Measurements from ENCODE around the gene GFOD2. TPM values are rescaled to one million over a fixed set of nuclear protein-coding genes. Genes with fewer than 3 reads are reported as not detected.

GFOD2 gene
- total and polyA plus RNA-seq, 2 of the 13 experiments (the other 11 are each of a cell fraction or from before 2014, with no cell fraction given) = 11.1 to 17.2 TPM

DNA sequence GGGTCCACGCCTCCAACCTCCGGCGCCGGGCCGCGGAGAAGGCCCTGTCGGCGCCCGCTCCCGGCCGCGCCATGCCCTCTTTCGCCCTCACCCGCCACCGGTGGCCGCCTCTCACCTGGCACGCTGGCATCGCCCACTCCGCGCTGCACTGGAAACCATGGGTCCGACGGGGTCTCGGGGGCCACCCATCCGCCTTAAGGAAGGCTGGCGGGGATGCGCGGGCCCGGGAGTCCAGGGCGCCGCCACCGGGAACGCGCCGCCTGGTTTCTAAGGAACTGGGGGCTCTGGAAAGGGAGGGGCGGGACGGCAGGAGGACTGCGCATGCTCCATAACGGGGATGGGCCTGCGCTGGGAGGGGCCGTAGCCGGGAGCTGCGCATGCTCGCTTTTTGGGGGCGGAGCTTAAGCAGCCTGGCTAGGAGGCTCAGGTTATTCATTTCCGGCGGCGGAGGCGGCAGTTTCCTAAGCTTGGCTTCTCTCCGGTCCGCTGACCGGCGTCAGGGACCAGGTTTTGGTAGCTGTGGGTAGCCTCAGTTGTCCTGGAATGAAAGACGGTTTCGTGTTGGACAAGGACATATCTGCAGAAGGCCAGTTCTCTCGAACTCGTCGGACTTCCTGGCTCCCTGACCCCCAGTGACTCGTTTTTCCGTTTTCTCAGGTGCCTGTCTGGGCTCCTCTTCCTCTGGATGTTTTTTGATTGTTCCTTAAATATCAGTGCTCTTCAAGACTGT lies at the start of gene GFOD2 (continued):
- TF ChIP-seq, protein P1, sequence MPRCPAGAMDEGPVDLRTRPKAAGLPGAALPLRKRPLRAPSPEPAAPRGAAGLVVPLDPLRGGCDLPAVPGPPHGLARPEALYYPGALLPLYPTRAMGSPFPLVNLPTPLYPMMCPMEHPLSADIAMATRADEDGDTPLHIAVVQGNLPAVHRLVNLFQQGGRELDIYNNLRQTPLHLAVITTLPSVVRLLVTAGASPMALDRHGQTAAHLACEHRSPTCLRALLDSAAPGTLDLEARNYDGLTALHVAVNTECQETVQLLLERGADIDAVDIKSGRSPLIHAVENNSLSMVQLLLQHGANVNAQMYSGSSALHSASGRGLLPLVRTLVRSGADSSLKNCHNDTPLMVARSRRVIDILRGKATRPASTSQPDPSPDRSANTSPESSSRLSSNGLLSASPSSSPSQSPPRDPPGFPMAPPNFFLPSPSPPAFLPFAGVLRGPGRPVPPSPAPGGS (CRISPR knock-in tag; IDR thresholded peaks at IDR 0.05) = no peak; the same call in 1 of the 2 replicates
- TF ChIP-seq ZC3H13 (CRISPR knock-in tag; IDR thresholded peaks at IDR 0.05) (peak; percentile 25), ZNF121 (CRISPR knock-in tag; IDR thresholded peaks at IDR 0.05) (no peak), ZFP82 (CRISPR knock-in tag; IDR thresholded peaks at IDR 0.05; ENCODE audit: borderline replicate concordance) (peak; percentile 97), RARG (CRISPR knock-in tag; IDR thresholded peaks at IDR 0.05; ENCODE audit: low read depth) (0 out of 2 replicates have a peak, but pooled peaks have one; percentile 22), ZNF564 (CRISPR knock-in tag; IDR thresholded peaks at IDR 0.05) (no peak), SETDB1 (CRISPR knock-in tag; IDR thresholded peaks at IDR 0.05; ENCODE audit: borderline replicate concordance) (no peak), ZNF562 (CRISPR knock-in tag; IDR thresholded peaks at IDR 0.05; ENCODE audit: borderline replicate concordance) (no peak), SKI (IDR thresholded peaks at IDR 0.05; ENCODE audit: partially characterized antibody) (no peak), ZBTB10 (CRISPR knock-in tag; IDR thresholded peaks at IDR 0.05; ENCODE audit: borderline replicate concordance) (no peak), KAT7 (CRISPR knock-in tag; IDR thresholded peaks at IDR 0.05; ENCODE audit: borderline replicate concordance) (0 out of 2 replicates have a peak, but pooled peaks have one; percentile 67), NBN (conservative IDR thresholded peaks at IDR 0.05) (no peak)
- TF ChIP-seq, protein P2, sequence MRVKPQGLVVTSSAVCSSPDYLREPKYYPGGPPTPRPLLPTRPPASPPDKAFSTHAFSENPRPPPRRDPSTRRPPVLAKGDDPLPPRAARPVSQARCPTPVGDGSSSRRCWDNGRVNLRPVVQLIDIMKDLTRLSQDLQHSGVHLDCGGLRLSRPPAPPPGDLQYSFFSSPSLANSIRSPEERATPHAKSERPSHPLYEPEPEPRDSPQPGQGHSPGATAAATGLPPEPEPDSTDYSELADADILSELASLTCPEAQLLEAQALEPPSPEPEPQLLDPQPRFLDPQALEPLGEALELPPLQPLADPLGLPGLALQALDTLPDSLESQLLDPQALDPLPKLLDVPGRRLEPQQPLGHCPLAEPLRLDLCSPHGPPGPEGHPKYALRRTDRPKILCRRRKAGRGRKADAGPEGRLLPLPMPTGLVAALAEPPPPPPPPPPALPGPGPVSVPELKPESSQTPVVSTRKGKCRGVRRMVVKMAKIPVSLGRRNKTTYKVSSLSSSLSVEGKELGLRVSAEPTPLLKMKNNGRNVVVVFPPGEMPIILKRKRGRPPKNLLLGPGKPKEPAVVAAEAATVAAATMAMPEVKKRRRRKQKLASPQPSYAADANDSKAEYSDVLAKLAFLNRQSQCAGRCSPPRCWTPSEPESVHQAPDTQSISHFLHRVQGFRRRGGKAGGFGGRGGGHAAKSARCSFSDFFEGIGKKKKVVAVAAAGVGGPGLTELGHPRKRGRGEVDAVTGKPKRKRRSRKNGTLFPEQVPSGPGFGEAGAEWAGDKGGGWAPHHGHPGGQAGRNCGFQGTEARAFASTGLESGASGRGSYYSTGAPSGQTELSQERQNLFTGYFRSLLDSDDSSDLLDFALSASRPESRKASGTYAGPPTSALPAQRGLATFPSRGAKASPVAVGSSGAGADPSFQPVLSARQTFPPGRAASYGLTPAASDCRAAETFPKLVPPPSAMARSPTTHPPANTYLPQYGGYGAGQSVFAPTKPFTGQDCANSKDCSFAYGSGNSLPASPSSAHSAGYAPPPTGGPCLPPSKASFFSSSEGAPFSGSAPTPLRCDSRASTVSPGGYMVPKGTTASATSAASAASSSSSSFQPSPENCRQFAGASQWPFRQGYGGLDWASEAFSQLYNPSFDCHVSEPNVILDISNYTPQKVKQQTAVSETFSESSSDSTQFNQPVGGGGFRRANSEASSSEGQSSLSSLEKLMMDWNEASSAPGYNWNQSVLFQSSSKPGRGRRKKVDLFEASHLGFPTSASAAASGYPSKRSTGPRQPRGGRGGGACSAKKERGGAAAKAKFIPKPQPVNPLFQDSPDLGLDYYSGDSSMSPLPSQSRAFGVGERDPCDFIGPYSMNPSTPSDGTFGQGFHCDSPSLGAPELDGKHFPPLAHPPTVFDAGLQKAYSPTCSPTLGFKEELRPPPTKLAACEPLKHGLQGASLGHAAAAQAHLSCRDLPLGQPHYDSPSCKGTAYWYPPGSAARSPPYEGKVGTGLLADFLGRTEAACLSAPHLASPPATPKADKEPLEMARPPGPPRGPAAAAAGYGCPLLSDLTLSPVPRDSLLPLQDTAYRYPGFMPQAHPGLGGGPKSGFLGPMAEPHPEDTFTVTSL (CRISPR knock-in tag; IDR thresholded peaks at IDR 0.05; ENCODE audit: borderline replicate concordance) = no peak
- TF ChIP-seq, protein P3, sequence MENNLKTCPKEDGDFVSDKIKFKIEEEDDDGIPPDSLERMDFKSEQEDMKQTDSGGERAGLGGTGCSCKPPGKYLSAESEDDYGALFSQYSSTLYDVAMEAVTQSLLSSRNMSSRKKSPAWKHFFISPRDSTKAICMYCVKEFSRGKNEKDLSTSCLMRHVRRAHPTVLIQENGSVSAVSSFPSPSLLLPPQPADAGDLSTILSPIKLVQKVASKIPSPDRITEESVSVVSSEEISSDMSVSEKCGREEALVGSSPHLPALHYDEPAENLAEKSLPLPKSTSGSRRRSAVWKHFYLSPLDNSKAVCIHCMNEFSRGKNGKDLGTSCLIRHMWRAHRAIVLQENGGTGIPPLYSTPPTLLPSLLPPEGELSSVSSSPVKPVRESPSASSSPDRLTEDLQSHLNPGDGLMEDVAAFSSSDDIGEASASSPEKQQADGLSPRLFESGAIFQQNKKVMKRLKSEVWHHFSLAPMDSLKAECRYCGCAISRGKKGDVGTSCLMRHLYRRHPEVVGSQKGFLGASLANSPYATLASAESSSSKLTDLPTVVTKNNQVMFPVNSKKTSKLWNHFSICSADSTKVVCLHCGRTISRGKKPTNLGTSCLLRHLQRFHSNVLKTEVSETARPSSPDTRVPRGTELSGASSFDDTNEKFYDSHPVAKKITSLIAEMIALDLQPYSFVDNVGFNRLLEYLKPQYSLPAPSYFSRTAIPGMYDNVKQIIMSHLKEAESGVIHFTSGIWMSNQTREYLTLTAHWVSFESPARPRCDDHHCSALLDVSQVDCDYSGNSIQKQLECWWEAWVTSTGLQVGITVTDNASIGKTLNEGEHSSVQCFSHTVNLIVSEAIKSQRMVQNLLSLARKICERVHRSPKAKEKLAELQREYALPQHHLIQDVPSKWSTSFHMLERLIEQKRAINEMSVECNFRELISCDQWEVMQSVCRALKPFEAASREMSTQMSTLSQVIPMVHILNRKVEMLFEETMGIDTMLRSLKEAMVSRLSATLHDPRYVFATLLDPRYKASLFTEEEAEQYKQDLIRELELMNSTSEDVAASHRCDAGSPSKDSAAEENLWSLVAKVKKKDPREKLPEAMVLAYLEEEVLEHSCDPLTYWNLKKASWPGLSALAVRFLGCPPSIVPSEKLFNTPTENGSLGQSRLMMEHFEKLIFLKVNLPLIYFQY (CRISPR knock-in tag; IDR thresholded peaks at IDR 0.05; ENCODE audit: borderline replicate concordance) = no peak
